IPS DF 4.7 (cell line): ENCODE results near the gene VAC14.

Experiments
- DNase-seq: peaks from one replicate; pipeline ENCODE4 v3.0.0-alpha.2; 2013; ENCODE audit warnings: low spot score; ENCODE audit errors: extremely low read depth

VAC14 gene

GRCh38 chr16:70786020-70786755 is 14.8 kb downstream of the VAC14 start:
- no peak for DNase-seq

- no peak for DNase-seq
These were observed 16.0 kb downstream of the VAC14 start for GRCh38 chr16:70784692-70785555.

GRCh38 chr16:70782237-70782636 is 18.7 kb downstream of the VAC14 start:
- no peak for DNase-seq

- no peak for DNase-seq
These were observed 19.2 kb downstream of the VAC14 start for GRCh38 chr16:70781800-70782199.

GRCh38 chr16:70780546-70780945 is 20.4 kb downstream of the VAC14 start:
- DNase-seq, result no peak

- DNase-seq, result no peak
These were observed 21.6 kb downstream of the VAC14 start for GRCh38 chr16:70779361-70779760.

GRCh38 chr16:70778901-70779309 is 22.1 kb downstream of the VAC14 start:
- peak; percentile 66 for DNase-seq

- no peak for DNase-seq
These were observed 23.0 kb downstream of the VAC14 start for GRCh38 chr16:70777973-70778406.

- DNase-seq, result no peak
These were observed 23.5 kb downstream of the VAC14 start for GRCh38 chr16:70777496-70777895.

- no peak for DNase-seq
These were observed 25.6 kb downstream of the VAC14 start for GRCh38 chr16:70775399-70775798.

- DNase-seq, result no peak
These were observed 26.7 kb downstream of the VAC14 start for GRCh38 chr16:70774261-70774660.

GRCh38 chr16:70772493-70772892 is 28.5 kb downstream of the VAC14 start:
- no peak for DNase-seq

- DNase-seq, result no peak
These were observed 30.1 kb downstream of the VAC14 start for GRCh38 chr16:70770626-70771552.

GRCh38 chr16:70770291-70770625 is 30.7 kb downstream of the VAC14 start:
- no peak for DNase-seq

- DNase-seq, result no peak
These were observed 31.2 kb downstream of the VAC14 start for GRCh38 chr16:70769761-70770160.

GRCh38 chr16:70769131-70769530 is 31.8 kb downstream of the VAC14 start:
- no peak for DNase-seq

GRCh38 chr16:70768203-70768580 is 32.8 kb downstream of the VAC14 start:
- no peak for DNase-seq

GRCh38 chr16:70767377-70768202 is 33.4 kb downstream of the VAC14 start:
- no peak for DNase-seq

GRCh38 chr16:70766658-70767057 is 34.3 kb downstream of the VAC14 start:
- DNase-seq, result no peak

- no peak for DNase-seq
These were observed 34.8 kb downstream of the VAC14 start for GRCh38 chr16:70766176-70766575.

- no peak for DNase-seq
These were observed 35.5 kb downstream of the VAC14 start for GRCh38 chr16:70765491-70765890.
